Adrenal gland (tissue), 5 donors: ENCODE data around the gene SALL3.

Source experiments
- CTCF ChIP-seq, 6 experiments: fragments of 450-650 bp in 4 of 6; fragments of 200-600 bp in 2 of 6; sonication (generic) in 1 of 6; IDR thresholded peaks; 1 replicate in 5 of 6; 2 replicates in 1 of 6; pipeline versions ENCODE4 v1.5.1 to v1.8.0; 2016 to 2021; ENCODE audit warnings: antibody characterized with exemption in 6 of 6, mild to moderate bottlenecking in 2 of 6, moderate library complexity in 1 of 6
- POLR2A ChIP-seq, 2 donors: fragments of 450-650 bp; IDR thresholded peaks; one replicate each; pipeline ENCODE4 v1.6.1; 2017; ENCODE audit warnings: antibody characterized with exemption in 2 of 2, mild to moderate bottlenecking in 2 of 2, moderate library complexity in 1 of 2
- donor health status: DM: no; HTN: no; CAD: no.

GRCh38 chr18:79030680-79031079 lies 51.1 kb downstream of the SALL3 start:
- TF ChIP-seq POLR2A (IDR thresholded peaks at IDR 0.05) (no peak), CTCF (IDR thresholded peaks at IDR 0.05) (no peak)
